ENCODE results near the gene DOK4.
"Not testable (repeated sequence)": the region's sequence is repeated elsewhere in the genome, so short reads cannot be mapped to it uniquely, and the experiment has no call there.

- TF ChIP-seq, protein P1, sequence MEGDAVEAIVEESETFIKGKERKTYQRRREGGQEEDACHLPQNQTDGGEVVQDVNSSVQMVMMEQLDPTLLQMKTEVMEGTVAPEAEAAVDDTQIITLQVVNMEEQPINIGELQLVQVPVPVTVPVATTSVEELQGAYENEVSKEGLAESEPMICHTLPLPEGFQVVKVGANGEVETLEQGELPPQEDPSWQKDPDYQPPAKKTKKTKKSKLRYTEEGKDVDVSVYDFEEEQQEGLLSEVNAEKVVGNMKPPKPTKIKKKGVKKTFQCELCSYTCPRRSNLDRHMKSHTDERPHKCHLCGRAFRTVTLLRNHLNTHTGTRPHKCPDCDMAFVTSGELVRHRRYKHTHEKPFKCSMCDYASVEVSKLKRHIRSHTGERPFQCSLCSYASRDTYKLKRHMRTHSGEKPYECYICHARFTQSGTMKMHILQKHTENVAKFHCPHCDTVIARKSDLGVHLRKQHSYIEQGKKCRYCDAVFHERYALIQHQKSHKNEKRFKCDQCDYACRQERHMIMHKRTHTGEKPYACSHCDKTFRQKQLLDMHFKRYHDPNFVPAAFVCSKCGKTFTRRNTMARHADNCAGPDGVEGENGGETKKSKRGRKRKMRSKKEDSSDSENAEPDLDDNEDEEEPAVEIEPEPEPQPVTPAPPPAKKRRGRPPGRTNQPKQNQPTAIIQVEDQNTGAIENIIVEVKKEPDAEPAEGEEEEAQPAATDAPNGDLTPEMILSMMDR (IDR thresholded peaks at IDR 0.05), result not testable (repeated sequence)
- TF ChIP-seq POLR2A (IDR thresholded peaks at IDR 0.05), result not testable (repeated sequence)
Measured at GRCh38 chr16:57499941-57500340, 13.6 kb upstream of the DOK4 start.

All from uterus (tissue), 2 donors.